ENCODE results near the gene PTPRN2. TPM values are rescaled to one million over a fixed set of nuclear protein-coding genes. Genes with fewer than 3 reads are reported as not detected.

Gene PTPRN2
- total and polyA plus RNA-seq, 2 of the 13 experiments (the other 11 are each of a cell fraction or from before 2014, with no cell fraction given) = 2.5 to 24.2 TPM

GRCh38 chr7:158351051-158351450, 236.6 kb downstream of the PTPRN2 start:
- in situ Hi-C loops (cut with HindIII; ENCODE audit: extremely low pct_ligation_motif_present, low pct_unique_long_range_greater_than_20kb) (loop anchor here (25.0 kb wide), 1 partner anchor 289 kb away; no protein-coding TSS in a partner anchor), intact Hi-C loops (cut with micrococcal nuclease; ENCODE audit: unreplicated experiment) (loop anchor here (5.0 kb wide), 1 partner anchor 294 kb away; no protein-coding TSS in a partner anchor)
- DNase-seq (ENCODE audit: low spot score) (no peak), ATAC-seq (no peak), FAIRE-seq (no peak)
- no peaks in the 10 kb centered on the region; a peak in 1 of 5 replicates for H3K27me3 ChIP-seq (ENCODE audit: control insufficient read depth in 1 of 2, insufficient read depth in 2 of 2, low read length in 2 of 2)
- no peak overlapping the region for H2AFZ ChIP-seq (ENCODE audit: low read length)
- TF ChIP-seq ZNF816 (CRISPR knock-in tag; IDR thresholded peaks at IDR 0.05; ENCODE audit: borderline replicate concordance) = no peak
- TF ChIP-seq, protein P1, sequence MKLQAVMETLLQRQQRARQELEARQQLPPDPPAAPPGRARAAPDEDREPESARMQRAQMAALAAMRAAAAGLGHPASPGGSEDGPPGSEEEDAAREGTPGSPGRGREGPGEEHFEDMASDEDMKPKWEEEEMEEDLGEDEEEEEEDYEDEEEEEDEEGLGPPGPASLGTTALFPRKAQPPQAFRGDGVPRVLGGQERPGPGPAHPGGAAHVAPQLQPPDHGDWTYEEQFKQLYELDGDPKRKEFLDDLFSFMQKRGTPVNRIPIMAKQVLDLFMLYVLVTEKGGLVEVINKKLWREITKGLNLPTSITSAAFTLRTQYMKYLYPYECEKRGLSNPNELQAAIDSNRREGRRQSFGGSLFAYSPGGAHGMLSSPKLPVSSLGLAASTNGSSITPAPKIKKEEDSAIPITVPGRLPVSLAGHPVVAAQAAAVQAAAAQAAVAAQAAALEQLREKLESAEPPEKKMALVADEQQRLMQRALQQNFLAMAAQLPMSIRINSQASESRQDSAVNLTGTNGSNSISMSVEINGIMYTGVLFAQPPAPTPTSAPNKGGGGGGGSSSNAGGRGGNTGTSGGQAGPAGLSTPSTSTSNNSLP (IDR thresholded peaks at IDR 0.05; ENCODE audit: low read depth, low read length) = no peak
- TF ChIP-seq ARID2 (CRISPR knock-in tag; IDR thresholded peaks at IDR 0.05; ENCODE audit: borderline replicate concordance) = no peak
- no peak for TF ChIP-seq NCOA5 (CRISPR knock-in tag; IDR thresholded peaks at IDR 0.05)
- TF ChIP-seq, protein P2, sequence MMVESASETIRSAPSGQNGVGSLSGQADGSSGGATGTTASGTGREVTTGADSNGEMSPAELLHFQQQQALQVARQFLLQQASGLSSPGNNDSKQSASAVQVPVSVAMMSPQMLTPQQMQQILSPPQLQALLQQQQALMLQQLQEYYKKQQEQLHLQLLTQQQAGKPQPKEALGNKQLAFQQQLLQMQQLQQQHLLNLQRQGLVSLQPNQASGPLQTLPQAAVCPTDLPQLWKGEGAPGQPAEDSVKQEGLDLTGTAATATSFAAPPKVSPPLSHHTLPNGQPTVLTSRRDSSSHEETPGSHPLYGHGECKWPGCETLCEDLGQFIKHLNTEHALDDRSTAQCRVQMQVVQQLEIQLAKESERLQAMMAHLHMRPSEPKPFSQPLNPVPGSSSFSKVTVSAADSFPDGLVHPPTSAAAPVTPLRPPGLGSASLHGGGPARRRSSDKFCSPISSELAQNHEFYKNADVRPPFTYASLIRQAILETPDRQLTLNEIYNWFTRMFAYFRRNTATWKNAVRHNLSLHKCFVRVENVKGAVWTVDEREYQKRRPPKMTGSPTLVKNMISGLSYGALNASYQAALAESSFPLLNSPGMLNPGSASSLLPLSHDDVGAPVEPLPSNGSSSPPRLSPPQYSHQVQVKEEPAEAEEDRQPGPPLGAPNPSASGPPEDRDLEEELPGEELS (CRISPR knock-in tag; IDR thresholded peaks at IDR 0.05) = no peak
- no peak for TF ChIP-seq MAFK (conservative IDR thresholded peaks at IDR 0.05 in 1 of 2, IDR thresholded peaks at IDR 0.05 in 1 of 2; ENCODE audit: low read length in 2 of 2)
- no peak for TF ChIP-seq ZNF746 (CRISPR knock-in tag; IDR thresholded peaks at IDR 0.05)
- TF ChIP-seq ZNF34 (CRISPR knock-in tag; IDR thresholded peaks at IDR 0.05; ENCODE audit: borderline replicate concordance) = no peak
- no peak for TF ChIP-seq ZNF207 (IDR thresholded peaks at IDR 0.05; ENCODE audit: borderline replicate concordance)
- TF ChIP-seq ZFP36L1 (CRISPR knock-in tag; IDR thresholded peaks at IDR 0.05) = no peak
- TF ChIP-seq ZNF768 (CRISPR knock-in tag; IDR thresholded peaks at IDR 0.05) = no peak
- TF ChIP-seq ZNF567 (CRISPR knock-in tag; IDR thresholded peaks at IDR 0.05; ENCODE audit: borderline replicate concordance) = no peak
- H3K9me3 ChIP-seq (ENCODE audit: low read length) = no peaks in the 10 kb centered on the region; the same call in 1 of the 2 replicates
- no peak overlapping the region for H3K4me3 ChIP-seq (replicated peaks in 1 of 3; ENCODE audit: insufficient read depth in 1 of 3, low read depth in 2 of 3, low read length in 3 of 3)
- peaks cover 53% of the 10 kb centered on the region for H4K20me1 ChIP-seq (ENCODE audit: insufficient read depth, low read length)
- H3K79me2 ChIP-seq (ENCODE audit: insufficient read depth, low read length) = no peaks in the 10 kb centered on the region
- H3K4me2 ChIP-seq (ENCODE audit: low read depth, low read length) = no peak overlapping the region
- BruUV-seq (replicated peaks) = no TSS peak
- no peak overlapping the region for H3K9ac ChIP-seq (ENCODE audit: insufficient read depth, low read depth, low read length)
- 80% methylated on average over 10 of the region's 11 CpGs for WGBS (ENCODE audit: low lambda C conversion rate)
- no peaks in the 10 kb centered on the region for H3K36me3 ChIP-seq (replicated peaks in 1 of 2; ENCODE audit: control insufficient read depth in 1 of 2, insufficient read depth in 2 of 2, low read length in 2 of 2)
- no peaks in the 10 kb centered on the region for H3K4me1 ChIP-seq (ENCODE audit: insufficient read depth, low read length)
- POLR2A ChIA-PET = no interaction called here
- H3K27ac ChIP-seq (ENCODE audit: extremely low read length, insufficient read depth, low read length) = no peak overlapping the region
- CTCF ChIA-PET (ENCODE audit: low intra/inter-chr PET ratio, low total read pairs) = no interaction called here
